Pulmonary artery endothelial cell (primary cell): ENCODE data around the gene SMARCAL1. TPM values are rescaled to one million over a fixed set of nuclear protein-coding genes. Genes with fewer than 3 reads are reported as not detected.
"Not testable (repeated sequence)": the region's sequence is repeated elsewhere in the genome, so short reads cannot be mapped to it uniquely, and the experiment has no call there.

ENCODE experiments used
- DNase-seq: peaks from one replicate; pipeline ENCODE4 v3.0.0-alpha.2; 2011; ENCODE audit warnings: low read depth, low spot score
- total RNA-seq: library from RNA; depleted of rRNA; stranded (reverse); fragments of >200 nt; gene quantifications from 2 replicates; pipeline ENCODE4 v1.2.3, GENCODE V29; 2014

Gene SMARCAL1
- 11.0 and 13.2 TPM in 2 replicates for total RNA-seq

DNA sequence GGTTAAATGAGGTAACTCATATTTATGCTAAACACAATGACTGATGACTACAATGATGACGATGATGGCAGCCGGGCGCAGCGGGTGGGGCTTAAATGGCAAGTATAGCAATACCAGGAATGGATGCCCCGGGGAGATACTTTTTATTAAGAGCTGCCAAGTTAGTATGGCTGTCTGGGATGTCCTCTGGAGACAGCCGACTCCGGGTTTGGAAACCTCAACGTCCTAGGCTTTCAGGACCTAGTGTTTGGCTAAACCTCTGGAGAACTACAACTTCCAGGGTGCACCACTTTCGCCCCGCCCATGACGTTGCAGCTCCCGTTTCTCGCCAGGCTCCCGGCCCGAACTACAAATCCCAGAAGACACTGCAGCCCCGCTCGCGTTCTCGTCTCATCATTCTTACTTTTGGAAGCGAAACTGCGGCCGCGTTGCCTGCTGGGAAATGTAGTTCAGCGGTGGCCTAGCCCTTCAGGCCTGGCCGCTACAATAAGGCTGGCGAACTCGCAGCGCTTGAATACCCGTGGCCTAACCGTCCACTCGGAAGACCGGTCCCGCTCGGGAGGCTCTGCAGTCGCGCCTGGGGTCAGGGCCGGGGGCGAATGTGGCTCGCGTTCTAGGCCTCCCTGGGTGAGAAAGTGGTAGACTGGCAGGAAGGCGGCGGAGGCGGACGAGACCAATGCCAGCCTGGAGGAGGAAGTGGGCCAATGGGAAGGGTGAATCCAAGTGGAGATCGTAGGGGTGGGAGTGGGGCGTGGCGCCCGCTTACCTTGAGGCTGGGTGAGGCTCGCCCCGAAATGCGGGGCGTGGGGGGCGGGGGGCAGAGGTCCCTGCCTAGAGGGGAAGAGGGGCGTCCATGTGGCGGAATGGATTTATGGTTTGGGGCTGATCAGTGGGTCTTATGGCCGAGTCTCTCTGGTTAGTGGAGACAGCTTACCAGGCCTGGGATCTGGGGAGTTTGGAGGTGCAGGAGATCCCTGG is at the start of gene SMARCAL1:
Gene SMARCAL1 (plus strand): TSS at position 463 of the 978 bp plus-strand sequence. CDS start 2,221 bp downstream, outside the sequence.
- peak; percentile 93 for DNase-seq

DNA sequence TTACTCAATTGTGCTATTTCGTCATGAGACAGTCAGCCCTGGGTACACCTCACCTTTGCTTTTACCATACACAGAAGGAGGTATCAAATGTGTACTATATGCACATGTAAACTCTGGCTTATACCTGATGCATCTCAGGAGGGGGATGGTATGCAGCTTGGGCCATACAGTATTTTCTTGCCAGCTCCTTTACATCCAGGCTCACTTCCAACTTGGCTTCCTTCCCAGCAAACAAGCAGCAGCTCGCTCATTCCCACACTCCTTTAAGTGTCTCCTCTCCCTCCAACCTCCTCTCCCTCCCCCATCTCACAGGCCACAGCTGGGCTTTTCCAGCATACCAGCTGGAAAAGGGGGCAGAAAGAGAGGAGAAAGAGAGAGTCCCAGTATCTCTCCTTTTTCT is 49.6 kb upstream of the SMARCAL1 start:
- DNase-seq, result peak; percentile 62

DNA sequence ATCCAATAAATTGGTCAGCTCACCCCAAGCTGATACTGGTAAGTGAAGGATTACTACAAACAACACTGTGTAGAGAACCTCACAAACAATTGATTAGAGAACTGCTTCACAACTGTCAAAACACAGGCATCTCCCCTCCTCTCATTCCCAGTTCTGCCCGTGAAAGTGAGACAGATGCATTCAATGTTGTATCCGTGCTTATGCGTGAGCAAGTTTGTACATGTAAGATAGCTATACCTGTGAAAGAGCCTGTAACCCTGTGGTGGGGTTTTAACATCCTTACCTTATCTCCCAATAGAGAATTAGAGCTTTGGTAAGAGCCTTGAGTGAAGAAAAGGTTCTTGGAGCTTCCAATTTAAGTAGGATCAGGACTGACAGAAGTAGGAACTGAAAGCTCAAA is 49.1 kb upstream of the SMARCAL1 start:
- DNase-seq, result no peak

DNA sequence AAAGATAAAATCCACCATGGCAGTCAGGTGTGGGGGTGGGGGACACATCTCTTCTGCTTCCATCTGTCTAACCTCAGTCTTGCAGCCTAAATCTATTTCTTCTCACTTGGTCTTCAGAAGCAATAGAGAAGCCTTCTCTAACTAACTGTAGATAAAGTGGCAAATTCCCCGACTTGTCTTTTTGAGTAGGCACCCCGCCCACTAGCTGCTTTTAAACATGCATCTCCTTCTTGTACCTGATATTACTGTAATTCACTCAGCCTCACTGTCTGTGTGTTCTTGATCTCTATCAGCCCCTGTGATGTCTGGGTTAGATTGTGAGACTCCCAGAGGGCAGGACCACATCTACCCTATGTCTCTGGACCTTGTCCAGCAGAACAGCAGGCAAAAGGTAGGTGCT is 46.8 kb upstream of the SMARCAL1 start:
- no peak for DNase-seq

DNA sequence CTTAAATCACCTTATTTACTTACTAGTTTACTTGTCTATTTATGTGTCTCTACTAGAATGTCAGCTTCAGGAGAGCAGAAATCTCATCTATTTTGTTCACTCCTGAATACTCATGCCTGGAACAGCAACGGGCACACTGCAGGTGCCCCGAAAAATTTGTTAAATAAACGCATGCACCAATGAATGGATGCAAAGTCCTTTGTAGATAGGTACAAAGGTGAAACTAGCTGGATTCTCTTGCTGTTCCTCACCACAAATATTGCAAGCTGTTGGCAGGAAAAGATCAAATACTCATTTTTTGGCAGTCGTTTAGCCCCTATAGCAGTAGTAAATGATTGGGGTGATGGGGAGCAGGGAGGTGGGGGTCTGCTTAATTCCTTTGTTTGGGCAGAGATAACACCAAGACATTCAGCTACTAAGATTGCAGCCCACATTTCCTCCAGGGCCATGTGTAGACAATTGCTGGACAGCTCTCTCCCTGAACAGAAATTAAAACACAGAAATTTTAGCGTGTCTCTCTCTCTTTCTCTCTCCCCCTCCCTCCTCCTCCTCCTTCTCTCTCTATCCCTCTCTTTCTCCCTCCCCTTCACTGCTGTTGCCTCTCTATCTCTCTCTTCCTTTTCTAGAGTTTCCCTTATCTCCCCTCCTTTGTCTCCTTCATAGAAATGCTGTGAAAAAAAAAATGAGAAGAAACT is 45.4 kb upstream of the SMARCAL1 start:
- no peak for DNase-seq

DNA sequence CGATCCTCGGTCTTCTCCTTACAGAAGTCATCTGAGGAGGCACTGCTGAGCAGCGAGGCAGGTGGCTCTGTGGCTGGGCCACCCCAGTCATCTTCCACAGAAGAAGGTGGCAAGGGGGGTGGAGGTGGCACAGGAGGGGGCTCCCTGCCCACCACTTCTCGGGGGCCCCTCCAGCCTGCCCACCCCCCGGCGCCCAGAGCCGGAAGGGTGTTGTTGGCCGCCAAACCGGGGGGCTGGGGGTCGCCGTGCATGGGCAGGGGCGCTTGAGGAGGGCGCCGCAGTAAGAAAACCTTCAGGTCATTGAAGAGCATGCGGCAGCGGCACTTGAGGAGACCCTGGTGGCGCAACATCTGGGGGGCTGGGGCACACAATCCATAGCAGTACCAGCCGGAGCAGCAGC is 42.5 kb upstream of the SMARCAL1 start:
- DNase-seq, result no peak

DNA sequence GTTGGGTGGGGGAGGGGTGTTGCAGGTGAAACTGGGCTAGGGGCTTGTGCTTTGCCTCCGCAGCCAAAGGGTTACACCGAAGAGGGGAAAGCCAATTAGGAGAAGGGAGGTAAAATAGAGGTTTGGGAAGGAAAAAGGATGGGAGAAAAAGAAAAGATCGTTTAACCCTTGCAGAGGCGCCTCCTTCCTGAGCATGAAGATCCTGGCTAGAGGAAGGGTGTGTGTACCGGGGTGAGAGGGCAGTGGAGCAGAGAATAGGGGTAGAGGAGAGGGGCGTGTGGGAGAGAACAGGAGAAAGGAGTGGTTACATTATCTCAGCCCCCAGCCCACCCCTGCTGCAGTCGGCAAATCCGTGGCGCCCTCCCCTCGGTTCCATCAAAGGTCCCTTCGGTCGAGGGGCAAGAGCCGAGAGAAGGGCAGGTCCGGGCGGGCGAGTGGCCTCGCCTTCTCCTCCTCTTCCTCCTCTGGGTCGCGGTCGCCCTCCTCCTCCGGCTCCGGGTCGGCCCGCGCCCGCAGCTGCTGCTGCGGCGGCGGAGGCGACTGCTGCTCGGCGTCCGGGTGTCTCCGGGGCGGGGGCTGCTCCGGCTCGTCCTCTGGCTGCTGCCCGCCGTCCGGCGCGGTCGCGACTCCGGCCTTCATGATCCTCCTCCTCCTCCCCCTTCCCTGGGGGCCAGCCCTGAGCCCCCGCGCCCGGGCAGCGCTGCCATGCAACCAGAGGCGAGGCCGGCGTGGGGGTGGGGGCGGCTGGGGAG is 41.1 kb upstream of the SMARCAL1 start:
- no peak for DNase-seq

DNA sequence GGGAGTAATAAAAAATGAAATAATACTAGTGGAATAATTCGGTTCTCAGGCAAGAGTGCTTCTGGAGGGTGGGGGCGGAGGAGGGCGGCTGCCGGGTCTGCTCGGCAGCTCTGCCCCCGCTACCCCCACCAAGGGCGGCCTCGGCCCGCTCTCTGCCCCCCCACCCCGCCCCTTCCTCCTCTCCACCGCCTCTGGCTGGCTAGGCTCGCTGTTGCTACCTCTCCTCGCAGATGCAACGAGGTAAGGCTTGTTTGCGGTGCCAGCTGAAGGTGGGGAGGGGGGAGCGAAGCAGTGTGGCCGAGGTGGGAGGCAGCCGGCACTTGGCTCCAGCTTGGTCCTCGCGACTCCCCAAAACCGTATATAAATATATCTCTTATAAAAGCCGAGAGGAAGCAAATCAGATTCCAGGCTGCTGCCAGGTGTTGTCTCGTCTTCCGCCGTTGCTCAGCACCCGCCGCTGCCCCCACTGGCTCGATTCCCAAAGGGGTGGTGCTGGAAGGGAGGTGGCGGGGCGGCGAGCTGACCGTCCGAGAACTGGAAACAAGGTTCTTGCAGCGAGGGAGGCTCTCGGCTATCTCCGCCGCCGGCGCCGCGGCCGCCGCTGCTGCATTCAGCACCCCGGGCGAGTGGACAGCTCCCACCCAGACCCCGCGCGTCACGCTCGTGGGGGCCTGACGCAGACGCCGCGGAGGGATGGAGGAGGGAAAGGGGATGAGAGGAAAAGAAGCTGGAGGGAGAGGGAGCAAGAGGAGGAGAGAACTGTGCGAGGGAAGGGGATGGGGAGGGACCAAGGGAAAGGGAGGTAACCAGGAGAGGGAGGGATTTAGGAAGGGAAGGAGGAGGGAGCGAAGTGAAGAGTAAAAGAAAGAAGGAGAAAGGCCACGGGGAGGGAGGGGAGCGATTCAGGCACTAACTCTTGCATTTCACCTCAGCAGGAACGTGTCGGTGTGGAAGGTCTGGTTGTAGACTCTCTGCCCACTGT is 40.3 kb upstream of the SMARCAL1 start, which contains the start of gene MARCHF4:
Gene MARCHF4 (minus strand): TSS at position 763 of the 982 bp plus-strand sequence. CDS start 2,223 bp downstream, outside the sequence.
- peak; percentile 55 for DNase-seq

DNA sequence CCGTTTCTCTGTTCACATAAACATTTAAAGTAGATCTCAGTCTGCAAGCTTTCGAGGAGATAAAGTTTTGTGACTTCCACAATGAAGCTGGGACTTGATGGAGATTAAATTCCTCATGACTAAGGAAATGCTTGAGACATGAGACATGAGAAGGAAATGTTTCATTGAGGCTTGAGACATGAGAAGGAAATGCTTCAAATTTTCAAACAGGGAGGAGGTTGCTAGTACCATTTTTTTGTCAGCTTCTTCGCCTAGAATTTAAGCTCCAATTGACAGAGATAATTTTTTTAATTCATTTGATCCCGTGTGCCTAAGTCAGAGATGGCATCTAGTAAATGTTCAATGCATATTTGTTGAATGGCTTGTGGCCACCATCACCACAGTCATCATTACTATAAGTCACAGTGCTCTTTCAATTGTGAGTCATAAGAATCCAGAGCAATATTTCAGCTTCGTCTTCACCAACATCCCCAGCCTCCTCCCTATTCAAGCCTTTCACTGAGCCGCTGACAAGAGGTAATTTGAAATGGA is 39.5 kb upstream of the SMARCAL1 start:
- DNase-seq, result peak; percentile 68

DNA sequence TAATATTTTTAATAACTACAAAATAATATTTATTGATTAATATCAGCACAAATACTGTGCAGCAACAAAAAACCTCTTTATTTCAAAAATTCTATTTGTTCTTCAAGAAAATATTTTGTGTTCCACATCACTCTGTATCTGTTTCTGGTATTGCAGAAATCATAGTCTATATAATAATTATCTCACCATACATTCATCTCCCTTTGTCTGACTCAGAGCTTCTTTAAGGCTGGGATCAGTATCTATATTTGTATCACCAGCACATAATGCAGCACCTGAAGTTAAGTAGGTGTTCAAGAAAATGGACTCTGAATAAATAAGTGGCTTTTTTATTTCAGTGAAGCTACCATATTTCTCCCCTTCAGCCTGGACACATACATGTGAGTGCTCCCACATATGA is 38.4 kb upstream of the SMARCAL1 start:
- no peak for DNase-seq

DNA sequence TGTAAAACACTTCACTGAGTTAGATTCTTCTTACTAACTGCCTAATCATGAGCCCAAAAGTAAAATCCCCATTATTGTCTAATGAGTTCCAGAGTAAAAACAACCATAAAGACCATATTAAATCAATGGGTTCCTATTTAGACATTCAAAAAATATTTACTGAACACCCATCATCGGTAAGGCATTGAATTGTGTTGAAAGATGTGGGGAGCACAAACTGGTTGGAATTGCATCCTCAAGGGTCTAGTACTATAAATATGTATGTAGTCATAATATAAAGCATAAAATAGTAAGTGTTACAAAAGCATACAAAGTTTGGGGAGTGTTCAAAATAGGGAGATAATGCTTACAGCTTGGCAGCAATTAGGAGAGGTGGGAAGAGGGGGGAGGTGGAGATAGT is 37.0 kb upstream of the SMARCAL1 start:
- no peak for DNase-seq

DNA sequence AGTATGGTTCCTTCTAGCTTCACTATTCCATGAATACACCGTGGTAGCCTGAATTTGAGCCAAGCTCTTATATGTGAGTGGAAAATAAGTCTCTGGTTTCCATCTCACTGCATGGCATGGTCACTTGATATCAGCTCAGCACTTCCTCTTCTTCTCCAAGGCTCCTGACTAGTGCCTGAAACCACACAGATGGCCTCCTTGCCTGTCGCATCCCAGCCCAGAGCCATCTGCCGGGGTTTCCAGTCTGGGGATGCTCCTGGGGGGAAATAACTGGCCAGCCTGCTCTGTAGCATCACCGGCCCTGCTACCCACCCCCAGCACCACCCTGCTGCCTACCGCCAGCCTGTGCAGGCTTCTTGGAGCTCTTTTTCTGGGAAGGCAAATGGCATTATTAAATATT is 32.3 kb upstream of the SMARCAL1 start:
- DNase-seq, result no peak

DNA sequence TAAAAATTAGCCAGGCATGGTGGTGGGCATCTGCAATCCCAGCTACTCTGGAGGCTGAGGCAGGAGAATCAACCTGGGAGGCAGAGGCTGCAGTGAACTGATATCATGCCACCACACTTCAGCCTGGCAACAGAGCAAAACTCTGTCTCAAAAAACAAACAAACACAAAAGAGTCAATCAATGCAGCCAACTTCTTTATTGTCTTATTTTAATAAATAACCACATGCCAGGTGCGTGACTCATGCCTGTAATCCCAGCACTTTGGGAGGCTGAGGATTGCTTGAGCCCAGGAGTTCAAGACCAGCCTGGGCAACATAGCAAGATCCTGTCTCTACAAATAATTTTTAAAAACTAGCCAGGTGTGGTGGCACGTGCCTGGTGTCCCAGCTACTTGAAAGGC is 27.9 kb upstream of the SMARCAL1 start:
- DNase-seq, result not testable (repeated sequence)

DNA sequence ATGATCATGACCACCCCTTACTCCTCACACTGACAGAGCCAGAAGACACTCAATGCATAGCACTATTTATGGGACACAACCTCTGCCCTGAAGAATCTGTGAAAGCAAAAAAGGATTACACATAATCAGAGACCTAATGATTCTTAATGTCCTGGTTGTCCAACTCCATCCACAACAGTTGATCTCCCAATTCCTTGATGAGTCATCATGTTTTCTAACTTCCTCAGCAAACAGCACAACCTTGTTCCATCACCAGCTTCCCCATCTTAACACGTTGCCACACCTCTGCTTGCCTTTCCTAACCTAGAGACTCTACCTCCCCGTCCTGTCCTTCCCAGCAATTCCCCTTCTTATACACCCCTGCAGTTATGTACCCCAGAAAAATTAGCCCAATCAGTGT is 26.8 kb upstream of the SMARCAL1 start:
- no peak for DNase-seq

DNA sequence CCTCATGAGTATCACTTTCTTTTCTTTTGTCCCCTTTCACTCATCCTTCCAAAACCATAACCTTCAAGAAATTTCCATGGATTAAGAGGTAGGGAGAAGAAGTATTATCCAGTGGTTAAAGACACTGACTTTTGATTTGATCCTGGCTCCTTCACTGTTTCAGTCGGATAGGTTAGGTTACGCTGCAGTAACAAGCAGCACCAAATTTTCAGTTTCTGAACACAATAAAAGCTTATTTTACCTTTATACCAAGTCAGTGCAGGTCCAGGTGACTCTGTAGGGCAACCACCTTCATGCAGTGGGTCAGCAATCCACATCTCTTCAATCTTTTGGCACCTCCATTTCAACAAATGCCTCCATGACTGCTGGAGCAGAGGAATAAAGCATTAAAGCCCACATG is 25.0 kb upstream of the SMARCAL1 start:
- DNase-seq, result no peak

DNA sequence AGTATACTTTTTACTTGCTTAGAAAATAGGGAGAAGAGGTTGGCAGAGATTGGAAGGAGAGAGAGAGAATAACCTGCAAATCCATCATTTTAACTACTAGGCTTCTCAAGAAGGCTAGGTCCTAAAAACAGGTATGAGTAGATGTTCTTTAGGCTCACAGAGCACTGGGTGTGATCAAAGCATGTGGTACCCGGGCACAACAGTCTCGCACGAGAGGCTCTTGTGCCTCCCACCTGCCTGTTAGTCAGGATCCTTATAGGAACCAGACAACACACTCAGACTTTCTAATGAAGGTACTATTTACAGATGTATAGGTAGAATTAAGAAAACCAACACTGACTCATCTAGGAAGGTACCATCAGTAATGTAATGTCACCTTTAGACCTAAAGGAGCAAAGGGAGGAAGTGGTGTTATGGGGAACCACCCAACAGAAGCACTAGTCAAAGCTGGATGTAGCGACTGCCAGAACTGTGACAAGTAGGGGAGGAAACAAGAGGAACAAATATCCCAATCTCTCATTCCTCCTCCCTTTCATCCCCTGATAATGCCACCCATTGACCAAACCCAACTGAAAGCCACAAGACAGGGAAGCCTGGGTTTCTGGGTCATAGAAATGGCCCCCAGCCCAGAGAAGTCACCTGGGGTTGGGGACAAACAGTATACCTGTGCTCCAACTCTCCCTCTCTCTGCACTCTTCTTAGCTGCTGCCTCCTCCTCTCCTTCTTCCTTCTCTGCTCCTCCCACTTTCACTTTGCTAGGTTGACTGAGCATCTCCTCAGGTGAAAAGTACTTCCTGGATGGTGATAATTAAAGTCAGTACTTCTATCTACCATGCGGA is 24.0 kb upstream of the SMARCAL1 start:
- no peak for DNase-seq

DNA sequence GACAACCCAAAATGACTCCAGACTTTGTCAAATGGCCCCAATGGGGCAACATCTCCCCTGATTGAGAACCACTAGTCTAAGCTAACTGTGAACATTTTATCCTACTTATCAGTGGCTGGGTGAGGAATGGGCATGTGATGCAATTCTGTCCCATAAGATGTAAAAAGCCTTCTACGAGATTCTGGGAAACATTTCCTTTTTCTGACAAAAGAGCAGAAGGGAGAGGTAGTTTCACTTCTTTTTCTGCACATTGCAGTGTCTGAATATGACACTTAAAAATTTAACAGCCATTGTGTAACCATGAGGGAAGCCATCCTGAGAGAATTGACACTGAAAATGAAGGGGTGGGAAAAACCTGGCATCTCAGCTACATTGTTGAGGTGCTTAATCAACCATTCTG is 22.7 kb upstream of the SMARCAL1 start:
- no peak for DNase-seq

DNA sequence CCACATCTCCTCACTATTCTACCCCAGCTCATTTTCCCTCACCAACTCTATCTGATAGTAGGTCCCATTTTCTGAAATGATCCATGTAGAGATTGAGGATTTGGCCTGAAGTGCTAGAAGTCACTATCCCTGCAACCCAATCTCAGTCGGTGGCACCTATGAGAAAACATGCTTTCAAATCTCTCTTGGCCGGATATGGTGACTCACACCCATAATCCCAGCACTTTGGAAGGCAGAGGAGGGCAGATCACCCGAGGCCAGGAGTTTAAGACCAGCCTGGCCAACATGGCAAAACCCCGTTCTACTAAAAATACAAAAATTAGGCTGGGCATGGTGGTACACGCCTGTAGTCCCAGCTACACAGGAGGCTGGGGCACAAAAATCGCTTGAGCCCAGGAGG is 20.9 kb upstream of the SMARCAL1 start:
- DNase-seq, result no peak

DNA sequence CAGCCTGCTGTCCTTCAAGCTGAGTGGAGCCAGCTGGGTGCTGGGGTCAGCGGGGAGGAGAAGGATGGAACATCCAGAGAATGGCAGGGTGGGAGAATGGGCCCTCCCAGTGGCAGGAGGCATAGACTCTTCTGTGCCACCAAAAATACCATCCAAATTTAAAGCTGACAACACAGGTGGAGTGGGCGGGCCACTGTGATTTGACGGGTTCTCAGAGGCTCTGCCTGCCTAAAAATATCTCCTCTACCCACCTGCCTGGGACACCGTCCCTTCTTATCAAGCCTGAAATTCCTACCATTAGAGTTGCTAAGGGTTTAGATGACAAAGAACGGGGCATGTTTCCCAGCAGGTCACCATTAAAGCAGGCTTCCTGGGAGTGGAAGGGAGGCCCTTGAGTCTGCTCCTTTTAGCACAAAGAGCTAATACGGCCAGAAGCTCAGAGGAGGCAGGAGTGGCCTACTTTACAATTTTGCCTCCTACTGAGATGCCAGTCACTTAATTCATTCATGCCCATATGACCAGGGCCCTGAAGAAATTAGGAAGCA is 20.2 kb upstream of the SMARCAL1 start:
- DNase-seq, result no peak
